Fibroblast of the aortic adventitia (primary cell): Measurements from ENCODE around the gene STARD4. TPM values are rescaled to one million over a fixed set of nuclear protein-coding genes. Genes with fewer than 3 reads are reported as not detected.
A peak's percentile ranks its signal among the peaks of the same experiment; 100 is the strongest.

Experiments
- DNase-seq: peaks from one replicate; pipeline ENCODE4 v3.0.0-alpha.2; 2010; ENCODE audit warnings: low read depth
- H3K4me3 ChIP-seq: 2 replicates; pipeline ENCODE4 v1.5.1; 2011; ENCODE audit warnings: low read depth, mild to moderate bottlenecking, control low read depth, low read length, moderate library complexity
- total RNA-seq: library from RNA; depleted of rRNA; stranded (reverse); fragments of >200 nt; gene quantifications from 2 replicates; pipeline ENCODE4 v1.2.3, GENCODE V29; 2012; ENCODE audit warnings: low replicate concordance
- TF ChIP-seq, protein P1 (sequence below): IDR thresholded peaks from 2 replicates; pipeline ENCODE4 v1.5.1; 2011; ENCODE audit warnings: mild to moderate bottlenecking, low read length, control low read depth, inconsistent platforms; ENCODE audit not compliant: insufficient read depth

STARD4 gene
- total RNA-seq, 1 donor, result 36.1 TPM

DNA sequence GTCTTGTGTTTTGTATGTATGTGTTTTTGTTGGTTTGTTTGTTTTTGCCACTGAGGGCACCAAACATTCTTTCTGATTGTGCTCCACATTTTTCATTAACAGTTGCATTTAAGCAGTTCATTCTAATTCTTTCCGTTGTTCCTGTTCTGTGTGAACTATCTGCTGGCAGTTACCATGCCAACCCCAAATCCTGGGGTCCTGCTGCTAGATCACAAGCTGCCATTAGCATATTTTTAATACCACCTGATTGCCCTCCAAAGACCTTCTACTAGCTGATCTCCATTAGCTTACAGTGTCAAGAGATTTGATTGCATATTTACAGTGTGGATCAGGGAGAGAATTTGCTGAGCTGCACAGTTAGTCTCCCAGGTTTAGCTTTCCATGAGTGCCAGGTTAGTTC is 40.6 kb upstream of the STARD4 start:
- TF ChIP-seq, protein P1, sequence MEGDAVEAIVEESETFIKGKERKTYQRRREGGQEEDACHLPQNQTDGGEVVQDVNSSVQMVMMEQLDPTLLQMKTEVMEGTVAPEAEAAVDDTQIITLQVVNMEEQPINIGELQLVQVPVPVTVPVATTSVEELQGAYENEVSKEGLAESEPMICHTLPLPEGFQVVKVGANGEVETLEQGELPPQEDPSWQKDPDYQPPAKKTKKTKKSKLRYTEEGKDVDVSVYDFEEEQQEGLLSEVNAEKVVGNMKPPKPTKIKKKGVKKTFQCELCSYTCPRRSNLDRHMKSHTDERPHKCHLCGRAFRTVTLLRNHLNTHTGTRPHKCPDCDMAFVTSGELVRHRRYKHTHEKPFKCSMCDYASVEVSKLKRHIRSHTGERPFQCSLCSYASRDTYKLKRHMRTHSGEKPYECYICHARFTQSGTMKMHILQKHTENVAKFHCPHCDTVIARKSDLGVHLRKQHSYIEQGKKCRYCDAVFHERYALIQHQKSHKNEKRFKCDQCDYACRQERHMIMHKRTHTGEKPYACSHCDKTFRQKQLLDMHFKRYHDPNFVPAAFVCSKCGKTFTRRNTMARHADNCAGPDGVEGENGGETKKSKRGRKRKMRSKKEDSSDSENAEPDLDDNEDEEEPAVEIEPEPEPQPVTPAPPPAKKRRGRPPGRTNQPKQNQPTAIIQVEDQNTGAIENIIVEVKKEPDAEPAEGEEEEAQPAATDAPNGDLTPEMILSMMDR, result no peak
- H3K4me3 ChIP-seq, result no peak overlapping the region
- DNase-seq, result no peak

DNA sequence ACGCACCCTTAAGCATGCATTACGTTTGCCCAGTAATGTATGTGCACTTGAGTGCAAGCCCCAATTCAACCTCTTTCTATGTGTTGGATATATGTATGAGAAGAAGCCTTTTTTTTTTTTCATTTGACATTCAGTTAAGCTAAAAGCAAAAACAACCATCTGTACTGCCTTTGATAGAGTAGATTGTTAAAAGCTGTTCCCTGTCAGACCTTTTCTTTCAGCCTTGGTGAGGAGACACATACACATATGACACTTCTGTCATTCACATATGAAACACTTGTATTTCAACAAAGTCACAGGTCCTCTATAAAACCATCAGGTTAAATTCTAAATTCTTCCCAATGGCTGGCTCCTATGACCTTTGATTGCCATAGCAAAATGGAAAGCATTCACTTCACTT is 40.2 kb upstream of the STARD4 start:
- DNase-seq, result no peak
- TF ChIP-seq, protein P1, result no peak
- H3K4me3 ChIP-seq, result no peak overlapping the region

DNA sequence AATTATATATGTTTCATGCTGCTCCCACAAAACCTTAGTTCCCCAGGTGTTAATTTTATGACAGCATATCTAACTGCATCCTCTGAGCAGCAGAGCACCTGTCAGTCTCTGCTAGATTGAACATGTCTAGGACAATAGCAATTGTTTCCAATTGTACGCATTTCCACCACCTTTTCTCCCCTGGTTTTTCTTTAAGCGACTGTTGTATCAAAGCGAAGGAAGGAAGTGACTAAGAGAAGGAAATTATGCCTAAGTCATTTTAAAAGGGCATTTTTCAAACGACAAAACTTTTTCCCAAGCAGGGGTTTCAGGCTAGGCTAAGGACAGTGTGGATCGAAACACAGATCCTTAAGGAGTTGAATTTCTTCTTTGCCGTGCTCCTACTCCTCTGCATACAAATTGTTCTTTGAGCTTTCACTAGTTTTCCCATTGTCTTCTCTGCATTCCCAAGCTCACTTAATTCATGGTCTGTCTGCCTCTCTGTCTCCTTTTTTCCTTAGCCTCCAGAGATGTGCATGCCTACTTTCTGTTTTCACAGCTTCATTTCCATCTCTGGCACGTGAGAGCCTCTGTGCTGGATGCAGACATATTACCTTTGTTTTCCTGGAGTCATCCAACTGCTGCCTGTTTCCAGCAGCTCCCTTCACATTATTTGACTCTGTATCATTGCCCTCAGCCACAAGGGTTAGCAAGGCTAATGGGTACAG is 39.4 kb upstream of the STARD4 start:
- no peak for DNase-seq
- TF ChIP-seq, protein P1, result no peak
- H3K4me3 ChIP-seq, result no peak overlapping the region

DNA sequence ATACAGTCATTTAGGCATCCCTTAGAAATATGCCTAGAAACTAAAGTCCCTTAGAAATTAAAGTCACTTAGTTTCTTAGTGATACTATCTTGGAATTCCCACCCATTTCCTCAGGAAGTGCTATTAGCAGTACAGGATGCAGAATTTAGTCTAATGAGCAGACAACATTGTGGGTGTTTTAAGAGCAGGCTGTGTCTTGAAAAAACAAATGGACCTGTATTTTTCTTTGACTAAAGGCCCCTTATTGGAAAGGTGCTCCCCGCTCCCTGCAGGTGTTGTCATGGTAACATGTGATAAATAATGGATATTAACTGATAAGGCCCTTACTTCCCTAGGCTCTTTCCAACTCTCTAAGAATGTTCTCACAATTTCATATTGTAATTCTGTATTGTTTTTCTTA is 38.8 kb upstream of the STARD4 start:
- no peak overlapping the region for H3K4me3 ChIP-seq
- TF ChIP-seq, protein P1, result no peak
- no peak for DNase-seq

DNA sequence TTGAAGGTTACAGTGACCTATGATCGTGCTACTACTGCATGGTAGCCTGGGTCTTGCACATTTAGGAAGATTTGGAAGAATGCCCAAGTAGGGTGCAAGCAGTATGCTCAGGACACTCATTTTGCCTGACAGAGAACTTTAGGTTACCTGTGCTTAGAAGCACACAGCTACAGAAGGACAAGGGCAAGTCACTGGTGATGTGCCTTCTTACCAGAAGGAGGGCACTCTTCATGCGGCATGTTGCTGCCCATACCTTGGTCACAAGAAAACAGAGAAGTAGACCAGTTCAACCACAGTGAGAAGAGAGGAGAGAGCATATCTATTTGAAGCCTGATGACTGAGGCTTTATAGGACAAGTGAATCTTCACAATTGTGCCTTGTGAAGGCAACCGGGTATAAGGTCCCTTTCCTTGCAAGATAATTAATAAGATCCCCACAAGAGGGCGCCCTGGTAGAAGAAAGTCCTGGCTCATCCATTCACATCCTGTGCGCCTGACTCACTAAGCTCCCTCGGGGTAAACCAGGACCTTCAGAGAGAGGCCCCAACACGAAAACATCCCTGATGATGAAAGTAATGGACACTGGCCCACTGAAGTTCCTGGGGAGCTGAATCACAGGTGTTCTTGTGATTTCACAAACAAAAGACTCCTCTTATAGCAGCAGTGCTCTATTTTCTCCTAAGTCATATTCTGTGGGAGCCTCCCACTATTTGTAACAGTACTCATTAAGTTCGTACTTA is 38.1 kb upstream of the STARD4 start:
- peak; percentile 97 for DNase-seq
- no peak overlapping the region for H3K4me3 ChIP-seq
- TF ChIP-seq, protein P1, result peak; percentile 40

DNA sequence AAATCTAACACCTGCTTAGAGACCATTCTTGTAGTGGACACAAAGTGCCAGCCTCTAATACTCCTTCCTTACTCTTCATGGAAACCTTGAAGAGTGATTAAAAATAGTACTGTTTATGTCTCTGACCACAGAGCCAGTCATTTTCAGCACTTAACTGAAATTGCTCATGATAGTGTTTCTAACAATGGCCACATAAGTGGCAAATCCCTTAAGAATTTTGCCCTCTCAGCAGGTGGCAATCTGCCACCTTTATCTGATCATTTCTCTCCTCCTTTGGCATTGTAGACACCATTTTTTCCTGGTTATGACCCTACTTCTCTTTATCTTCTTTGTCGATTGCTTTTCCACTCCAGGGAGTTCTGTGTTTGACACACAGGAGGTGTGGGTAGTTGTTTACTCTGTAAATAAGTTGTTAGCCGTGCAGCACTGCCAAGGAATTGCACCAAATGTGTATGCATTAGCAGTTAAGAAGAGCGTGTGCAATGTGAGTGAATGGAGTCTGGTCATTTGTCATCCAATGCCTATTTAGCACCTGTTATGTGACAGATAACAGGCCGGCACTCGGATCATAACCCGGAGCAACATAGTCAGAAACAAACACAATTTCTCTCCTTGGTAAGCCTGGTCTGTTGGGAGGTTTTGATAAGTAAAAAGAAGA is 36.8 kb upstream of the STARD4 start:
- peak; percentile 20 for DNase-seq
- TF ChIP-seq, protein P1, result no peak
- no peak overlapping the region for H3K4me3 ChIP-seq
